HG03520 (cell line): ENCODE measurements around the gene NFKBIE.

ENCODE experiments used
- ATAC-seq: cut with Tn5 transposase; IDR thresholded peaks from one replicate; pipeline ENCODE4 v1.9.1; 2021; ENCODE audit warnings: mild to moderate bottlenecking, moderate library complexity; ENCODE audit not compliant: unreplicated experiment

The NFKBIE gene

GRCh38 chr6:44260451-44261297, 4.7 kb downstream of the NFKBIE start:
- ATAC-seq = no peak

DNA sequence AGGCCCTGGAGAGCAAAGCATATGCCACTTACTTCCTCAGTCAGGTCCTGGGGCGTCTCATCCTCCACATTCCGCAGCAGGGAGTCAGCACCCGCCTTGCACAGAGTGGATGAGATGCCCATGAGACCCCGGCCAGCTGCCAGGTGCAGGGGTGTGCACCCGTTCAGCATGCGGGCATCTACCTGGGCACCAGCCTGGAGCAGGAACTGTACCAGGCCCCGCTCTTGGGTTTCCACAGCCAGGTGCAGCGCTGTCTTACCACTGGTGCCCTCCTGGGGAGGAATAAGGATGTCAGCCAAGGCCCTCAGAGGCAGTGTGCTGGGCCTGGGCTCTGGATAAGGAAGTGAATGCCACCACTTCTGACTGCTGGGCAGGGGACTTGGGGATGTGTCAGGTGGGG, 5.3 kb downstream of the NFKBIE start:
- ATAC-seq = no peak

- no peak for ATAC-seq
Observed at GRCh38 chr6:44258921-44259320, 6.4 kb downstream of the NFKBIE start.

GRCh38 chr6:44258325-44258863, 7.0 kb downstream of the NFKBIE start:
- ATAC-seq = no peak

DNA sequence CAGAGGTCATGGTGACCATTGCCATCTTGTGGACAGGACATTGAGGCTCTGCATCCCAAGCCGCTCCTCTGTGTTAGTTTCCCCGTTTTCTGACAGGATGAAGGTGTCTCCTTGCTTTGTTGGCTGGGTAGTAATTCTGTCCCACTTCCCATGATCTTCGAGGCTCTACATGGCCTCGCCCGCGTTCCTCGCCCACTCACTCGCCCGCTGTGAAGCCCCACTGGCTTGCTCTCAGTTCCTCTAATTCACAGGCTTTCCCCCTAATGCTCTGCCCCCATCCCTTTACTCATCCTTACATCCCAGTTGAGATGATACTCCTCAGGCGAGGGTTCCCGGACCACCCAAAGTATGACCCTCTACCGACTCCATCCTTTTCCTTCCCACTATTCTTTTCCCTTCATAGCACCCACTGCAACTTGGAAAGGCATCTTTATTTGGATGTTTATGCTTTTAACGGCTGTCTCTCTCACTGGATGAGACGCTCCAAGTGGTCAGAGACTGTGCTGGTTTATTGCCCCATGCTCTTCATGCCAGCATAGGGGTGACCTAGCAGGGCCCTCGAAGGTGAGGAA, 7.5 kb downstream of the NFKBIE start:
- ATAC-seq = peak; percentile 21

DNA sequence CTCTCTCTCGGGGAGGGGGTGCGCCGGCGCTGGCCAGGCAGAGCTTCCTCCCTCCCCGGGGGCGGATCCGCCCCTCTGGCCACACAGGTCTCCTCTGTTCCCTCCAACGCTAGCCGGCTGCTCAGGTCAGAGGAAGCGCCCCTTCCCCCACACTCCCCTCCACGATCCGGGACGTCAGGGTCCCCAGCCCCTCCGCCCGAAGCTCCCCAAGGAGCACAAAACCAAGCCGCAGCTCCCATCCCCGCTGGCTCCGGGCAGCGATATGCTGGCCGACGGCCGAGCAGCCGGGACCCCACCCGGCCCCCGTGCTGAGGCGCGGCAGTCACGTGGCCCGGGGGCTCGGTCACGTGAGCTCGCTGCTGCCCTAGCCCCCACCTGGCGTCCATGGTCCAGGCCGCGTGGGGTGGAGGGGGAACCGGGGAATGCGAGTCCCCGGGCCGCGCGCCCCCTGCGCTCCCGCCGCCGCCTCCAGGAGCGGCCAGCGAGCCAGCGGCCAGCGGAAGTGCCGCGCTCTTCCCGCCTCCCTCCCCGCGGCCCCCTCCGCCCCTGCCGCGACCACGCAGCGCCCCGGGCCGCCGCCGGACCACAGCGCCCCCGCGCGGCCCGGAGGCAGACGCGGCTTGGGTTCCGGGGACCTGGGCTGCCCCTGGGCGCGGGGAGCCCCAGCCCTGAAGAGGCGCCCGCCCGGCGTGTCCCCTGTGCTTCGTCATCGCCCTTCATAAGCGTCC, 8.2 kb downstream of the NFKBIE start, which contains the start of gene SLC35B2:
SLC35B2 (minus strand) TSS at position 504 of the 728 bp plus-strand sequence; CDS start at position 386, 118 bp downstream.
- peak; percentile 38 for ATAC-seq

GRCh38 chr6:44256775-44257024, 8.7 kb downstream of the NFKBIE start:
- no peak for ATAC-seq

DNA sequence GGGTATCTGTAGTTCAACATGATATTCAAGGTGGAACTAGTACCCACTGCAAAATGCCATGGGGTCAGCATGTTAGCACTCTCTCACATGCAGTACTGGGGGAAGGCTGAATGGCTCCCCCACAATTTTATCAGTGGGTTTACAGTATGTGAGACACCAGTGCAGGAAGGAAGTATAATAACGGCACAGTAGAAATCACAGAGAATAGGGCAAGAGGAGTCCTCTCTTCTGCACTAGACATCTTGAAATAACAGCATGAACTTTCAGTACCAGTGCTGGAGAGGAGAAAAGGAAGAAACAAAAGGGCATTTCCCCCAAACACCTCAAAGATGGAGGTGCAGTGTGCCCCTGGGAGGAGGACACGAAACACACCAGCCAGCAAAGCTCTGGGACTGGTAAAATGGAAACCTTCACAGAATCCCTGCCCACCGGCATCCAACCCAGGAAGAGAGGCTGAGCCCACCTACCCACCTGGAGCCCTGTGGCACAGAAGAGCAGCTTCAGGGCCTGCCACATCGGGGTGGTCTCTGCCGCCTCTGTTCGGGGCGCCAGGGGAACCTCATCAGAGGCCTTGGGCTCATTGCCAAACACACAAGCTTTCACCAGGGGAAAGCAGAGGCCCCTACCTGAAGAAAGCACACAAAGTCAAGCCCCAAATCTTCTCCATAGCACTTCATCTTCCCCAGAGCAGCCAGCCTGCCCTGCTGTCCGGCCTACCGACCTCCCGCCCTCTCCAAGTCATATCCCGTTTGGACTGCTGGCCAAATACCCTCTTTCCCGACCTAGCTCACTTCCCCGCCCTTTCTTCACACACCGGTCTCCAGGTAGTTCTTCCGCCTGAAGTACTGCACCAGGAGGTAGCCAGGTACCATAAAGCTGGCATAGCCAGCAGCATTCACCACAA, 9.2 kb downstream of the NFKBIE start:
- ATAC-seq = no peak

DNA sequence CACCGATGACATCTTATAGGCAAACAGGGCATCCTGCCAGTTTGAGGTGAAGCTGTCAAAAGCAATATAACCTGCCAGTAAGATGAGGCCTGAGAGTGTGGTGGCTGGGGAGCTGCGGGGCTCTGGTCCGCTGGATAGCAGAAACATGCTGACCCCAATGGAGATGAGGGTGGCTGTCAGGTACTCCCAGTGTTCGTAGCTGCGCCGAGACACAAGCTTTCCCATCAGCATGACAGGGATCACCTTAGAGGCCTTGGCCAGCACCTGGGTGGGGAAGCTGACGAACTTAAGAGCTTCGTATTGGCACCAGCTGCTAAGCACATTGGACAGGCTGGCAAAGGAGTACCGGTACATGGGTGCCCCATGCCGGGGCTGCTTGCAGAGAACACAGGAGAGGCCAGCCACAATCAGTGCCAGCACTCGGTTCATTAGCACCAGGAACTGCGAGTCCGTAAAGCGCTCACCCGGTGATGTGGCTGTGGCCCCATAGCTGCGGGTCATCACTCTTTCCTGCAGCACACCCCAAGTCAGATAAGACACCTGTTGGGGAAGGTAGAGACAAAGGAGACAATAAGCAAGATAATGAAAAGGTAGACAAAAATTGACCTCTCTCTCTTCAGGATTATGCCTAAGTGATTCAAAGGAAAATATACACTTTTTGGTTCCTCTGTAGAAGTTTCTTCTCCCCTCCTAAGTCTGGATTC, 10.1 kb downstream of the NFKBIE start:
- ATAC-seq = no peak

GRCh38 chr6:44254191-44255104, 10.9 kb downstream of the NFKBIE start:
- no peak for ATAC-seq

- ATAC-seq = no peak
Observed at GRCh38 chr6:44253307-44254101, 11.8 kb downstream of the NFKBIE start.

GRCh38 chr6:44251576-44252524, 13.5 kb downstream of the NFKBIE start:
- ATAC-seq = no peak

DNA sequence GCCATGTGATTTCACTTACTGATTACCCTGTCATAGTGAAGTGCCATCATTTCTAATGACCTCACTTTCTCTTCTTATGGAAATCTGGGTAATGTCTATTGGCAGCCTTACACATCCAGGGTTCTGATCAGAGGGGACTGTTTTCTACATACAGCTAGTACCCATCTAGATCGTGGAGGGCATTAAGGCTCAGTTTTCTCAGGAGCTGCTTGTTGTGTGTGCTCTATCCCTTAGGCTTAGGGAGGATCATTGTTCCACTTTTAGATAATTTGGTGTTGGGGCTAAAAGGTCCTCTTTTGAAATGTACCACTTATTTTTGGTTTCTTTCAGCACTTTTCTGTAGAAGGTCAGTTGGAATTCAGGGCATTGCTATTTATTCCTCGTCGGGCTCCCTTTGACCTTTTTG, 14.6 kb downstream of the NFKBIE start:
- ATAC-seq = no peak

DNA sequence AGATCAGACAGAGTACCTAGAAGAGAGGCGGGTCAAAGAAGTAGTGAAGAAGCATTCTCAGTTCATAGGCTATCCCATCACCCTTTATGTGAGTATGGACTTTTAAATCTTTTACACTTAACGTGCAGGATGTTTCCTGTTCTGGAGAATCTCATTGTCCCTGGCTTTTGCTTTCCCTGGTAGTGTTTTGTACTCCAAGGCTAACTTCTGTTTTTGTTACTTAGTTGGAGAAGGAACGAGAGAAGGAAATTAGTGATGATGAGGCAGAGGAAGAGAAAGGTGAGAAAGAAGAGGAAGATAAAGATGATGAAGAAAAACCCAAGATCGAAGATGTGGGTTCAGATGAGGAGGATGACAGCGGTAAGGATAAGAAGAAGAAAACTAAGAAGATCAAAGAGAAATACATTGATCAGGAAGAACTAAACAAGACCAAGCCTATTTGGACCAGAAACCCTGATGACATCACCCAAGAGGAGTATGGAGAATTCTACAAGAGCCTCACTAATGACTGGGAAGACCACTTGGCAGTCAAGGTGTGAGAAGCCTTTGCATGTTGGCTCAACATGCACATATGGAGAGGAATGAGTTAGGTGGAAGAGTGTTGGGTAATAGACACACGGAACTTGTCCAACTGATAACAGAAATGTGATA, 15.2 kb downstream of the NFKBIE start:
- ATAC-seq = no peak

DNA sequence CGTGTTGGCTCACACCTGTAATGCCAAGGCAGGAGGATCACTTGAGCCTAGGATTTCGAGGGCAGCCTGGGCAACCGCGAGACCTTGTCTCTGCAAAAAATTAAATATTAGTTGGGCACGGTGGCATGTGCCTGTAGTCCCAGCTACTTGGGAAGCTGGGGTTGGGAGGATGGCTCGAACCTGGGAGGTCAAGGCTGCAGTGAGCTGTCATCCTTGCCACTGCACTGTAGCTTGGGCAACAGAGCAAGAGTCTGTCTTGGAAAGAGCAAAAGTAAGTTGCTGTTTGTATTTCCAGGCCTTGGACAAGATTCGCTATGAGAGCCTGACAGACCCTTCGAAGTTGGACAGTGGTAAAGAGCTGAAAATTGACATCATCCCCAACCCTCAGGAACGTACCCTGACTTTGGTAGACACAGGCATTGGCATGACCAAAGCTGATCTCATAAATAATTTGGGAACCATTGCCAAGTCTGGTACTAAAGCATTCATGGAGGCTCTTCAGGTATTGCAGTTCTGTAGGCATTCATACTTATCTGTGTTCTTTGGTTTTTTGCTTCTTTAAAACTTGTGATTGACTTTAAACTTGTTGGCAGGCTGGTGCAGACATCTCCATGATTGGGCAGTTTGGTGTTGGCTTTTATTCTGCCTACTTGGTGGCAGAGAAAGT, 16.1 kb downstream of the NFKBIE start:
- no peak for ATAC-seq

DNA sequence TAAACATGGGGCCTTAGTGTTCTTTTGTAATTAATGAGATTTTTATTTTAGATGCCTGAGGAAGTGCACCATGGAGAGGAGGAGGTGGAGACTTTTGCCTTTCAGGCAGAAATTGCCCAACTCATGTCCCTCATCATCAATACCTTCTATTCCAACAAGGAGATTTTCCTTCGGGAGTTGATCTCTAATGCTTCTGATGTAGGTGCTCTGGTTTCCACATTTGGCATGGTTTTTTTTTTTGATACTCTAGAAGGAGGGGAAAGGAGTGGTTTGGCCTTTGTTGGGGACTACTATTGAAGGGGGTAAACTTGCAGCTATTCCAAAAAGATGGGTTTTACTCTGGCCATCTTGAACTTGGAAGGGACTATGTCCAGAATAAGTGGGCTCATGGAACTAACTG, 16.8 kb downstream of the NFKBIE start:
- ATAC-seq = no peak
